Epithelial cell of proximal tubule (primary cell): ENCODE measurements around the gene FXYD7. TPM values are rescaled to one million over a fixed set of nuclear protein-coding genes. Genes with fewer than 3 reads are reported as not detected.

Experiments used
- DNase-seq: peaks from one replicate; pipeline ENCODE4 v3.0.0-alpha.2; 2011; ENCODE audit warnings: low read depth
- H3K4me3 ChIP-seq: 2 replicates; pipeline ENCODE4 v1.5.1; 2011; ENCODE audit warnings: low read depth, mild to moderate bottlenecking, low read length
- total RNA-seq: library from RNA; depleted of rRNA; stranded (reverse); fragments of >200 nt; gene quantifications from 2 replicates; pipeline ENCODE4 v1.2.3, GENCODE V29; 2015
- TF ChIP-seq, protein P1 (sequence below): conservative IDR thresholded peaks from 2 replicates; pipeline ENCODE4 v1.5.1; 2012; ENCODE audit warnings: low read depth, mild to moderate bottlenecking, low read length

Gene FXYD7, protein sequence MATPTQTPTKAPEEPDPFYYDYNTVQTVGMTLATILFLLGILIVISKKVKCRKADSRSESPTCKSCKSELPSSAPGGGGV
- not detected in 2 replicates for total RNA-seq

DNA sequence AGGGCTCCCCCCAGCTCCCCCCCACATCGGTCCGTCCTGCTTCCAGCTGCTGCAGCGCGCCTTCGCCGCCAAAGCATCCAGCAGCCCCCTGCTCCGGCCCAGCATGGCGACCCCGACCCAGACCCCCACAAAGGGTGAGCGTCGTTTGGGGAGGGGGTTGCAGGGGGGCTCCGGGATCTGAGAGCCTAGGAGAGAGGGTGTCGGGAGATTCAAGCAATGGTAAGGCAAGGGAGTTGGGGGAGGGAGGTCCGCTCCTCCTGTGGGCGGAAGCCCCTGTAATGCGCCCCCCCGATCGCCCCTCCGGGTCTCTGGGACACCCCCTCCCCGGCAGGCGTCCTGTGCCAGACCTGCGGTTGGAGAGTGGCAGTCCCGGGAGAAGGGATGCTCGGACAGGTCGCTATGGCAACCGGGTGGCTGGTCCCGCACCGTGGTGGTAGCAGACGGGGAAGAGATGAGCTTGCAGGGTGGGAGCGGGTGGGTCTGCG lies at the start of gene FXYD7:
Gene FXYD7, plus strand, starts transcription at position 25 of the 485 bp plus-strand sequence. Its CDS starts 79 bp downstream, at position 104.
- TF ChIP-seq, protein P1, sequence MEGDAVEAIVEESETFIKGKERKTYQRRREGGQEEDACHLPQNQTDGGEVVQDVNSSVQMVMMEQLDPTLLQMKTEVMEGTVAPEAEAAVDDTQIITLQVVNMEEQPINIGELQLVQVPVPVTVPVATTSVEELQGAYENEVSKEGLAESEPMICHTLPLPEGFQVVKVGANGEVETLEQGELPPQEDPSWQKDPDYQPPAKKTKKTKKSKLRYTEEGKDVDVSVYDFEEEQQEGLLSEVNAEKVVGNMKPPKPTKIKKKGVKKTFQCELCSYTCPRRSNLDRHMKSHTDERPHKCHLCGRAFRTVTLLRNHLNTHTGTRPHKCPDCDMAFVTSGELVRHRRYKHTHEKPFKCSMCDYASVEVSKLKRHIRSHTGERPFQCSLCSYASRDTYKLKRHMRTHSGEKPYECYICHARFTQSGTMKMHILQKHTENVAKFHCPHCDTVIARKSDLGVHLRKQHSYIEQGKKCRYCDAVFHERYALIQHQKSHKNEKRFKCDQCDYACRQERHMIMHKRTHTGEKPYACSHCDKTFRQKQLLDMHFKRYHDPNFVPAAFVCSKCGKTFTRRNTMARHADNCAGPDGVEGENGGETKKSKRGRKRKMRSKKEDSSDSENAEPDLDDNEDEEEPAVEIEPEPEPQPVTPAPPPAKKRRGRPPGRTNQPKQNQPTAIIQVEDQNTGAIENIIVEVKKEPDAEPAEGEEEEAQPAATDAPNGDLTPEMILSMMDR = no peak
- no peak within 1 kb of the TSS for H3K4me3 ChIP-seq
- no peak for DNase-seq

DNA sequence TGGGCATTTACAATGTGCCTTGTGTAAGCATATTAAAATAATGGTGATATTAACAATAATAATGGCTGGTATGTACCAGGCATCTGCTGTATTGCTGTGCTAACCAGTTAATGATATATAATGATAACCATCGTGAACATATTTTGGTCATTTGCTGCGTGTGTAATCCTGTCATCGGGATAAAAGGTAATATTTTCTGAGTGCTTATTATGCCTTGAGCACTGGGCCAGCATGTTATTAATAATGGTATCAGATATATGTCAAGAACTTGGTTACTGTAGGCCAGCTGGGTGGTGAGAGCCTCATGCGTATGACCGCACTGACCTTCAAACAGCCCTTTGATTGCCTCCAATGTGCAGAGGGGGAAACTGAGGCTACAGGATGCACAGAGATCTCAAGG lies 49.6 kb upstream of the FXYD7 start:
- TF ChIP-seq, protein P1 = no peak
- H3K4me3 ChIP-seq = no peak overlapping the region
- DNase-seq = no peak

DNA sequence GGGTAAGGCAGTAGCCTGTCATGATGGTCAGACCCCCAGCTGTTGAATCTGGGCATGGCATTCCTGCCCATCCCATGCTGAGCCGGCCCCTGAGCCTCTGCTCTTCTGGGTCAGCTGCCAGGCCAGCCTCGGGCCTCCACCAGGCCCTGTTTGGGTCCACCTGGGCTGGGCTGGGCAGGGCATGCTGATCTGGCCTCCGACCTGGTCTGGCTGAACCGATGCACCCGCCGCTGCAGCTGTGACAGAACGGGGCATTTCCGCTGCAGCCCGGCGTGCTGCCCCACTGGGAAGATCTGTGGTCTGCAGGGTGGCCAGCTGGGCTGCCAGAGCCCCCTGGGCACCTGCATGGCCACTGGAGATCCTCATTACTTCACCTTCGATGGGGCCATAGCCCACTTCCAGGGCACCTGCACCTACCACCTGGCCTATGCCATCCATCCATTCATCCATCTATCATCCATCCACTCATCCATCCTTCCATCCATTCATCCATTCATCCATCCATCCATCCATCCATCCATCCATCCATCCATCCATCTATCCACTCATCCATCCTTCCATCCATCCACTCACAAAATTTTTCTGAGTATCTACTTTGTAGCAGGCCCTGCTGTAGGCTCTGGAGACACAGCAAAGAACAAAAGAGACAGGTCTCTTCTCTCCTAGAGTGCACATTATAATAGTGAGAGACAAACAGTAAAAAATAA lies 49.0 kb upstream of the FXYD7 start:
- no peak overlapping the region for H3K4me3 ChIP-seq
- TF ChIP-seq, protein P1 = no peak
- no peak for DNase-seq

DNA sequence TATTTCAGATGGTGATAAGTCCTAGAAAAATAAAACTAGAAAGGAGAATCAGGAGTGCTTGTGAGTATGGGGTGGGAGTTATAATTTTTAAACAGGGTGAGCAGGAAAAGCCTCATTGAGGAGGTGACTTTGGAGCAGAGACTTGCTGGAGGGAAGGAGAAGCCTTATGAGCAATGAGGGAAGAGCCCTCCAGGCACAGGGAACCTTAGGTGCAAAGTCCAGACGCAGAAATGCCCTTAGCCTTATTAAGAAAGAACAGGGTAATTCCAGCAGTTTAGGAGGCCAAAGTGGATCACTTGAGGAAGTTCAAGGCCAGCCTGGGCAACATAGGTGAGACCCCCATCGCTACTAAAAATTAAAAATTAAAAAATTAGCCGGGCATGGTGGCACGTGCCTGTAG lies 48.4 kb upstream of the FXYD7 start:
- TF ChIP-seq, protein P1 = no peak
- no peak overlapping the region for H3K4me3 ChIP-seq
- no peak for DNase-seq

DNA sequence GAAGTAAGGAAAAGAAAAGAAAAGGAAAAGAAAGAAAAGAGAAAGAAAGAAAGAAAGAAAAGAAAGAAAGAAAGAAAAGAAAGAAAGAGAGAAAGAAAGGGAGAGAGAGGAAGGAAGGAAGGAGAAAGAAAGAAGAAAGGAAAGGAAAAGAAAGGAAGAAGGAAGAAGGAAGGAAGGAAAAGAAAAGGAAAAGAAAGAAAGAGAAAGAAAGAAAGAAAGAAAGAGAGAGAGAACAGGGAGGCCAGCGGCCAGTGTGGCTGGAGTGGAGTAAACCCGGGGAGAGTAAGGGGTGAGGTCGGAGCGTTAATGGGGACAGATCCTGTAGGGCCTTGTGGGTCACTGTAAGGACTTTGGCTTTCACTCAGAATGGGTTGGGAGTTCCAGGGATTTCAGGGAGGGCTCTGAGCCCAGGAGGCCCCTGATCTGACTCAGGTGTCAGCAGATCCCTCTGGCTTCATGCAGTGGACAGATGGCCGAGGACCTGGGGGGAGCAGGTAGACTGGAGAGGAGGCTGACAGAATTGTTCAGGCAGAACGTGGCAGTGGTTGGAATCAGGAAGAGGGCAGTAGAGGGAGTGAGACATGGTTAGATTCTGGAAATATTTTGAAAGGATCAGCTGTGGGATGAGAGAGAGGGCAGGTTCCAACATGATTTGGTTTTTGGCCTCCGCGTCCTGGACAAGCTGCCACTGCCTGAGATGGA lies 47.2 kb upstream of the FXYD7 start:
- no peak overlapping the region for H3K4me3 ChIP-seq
- DNase-seq = no peak
- TF ChIP-seq, protein P1 = no peak

DNA sequence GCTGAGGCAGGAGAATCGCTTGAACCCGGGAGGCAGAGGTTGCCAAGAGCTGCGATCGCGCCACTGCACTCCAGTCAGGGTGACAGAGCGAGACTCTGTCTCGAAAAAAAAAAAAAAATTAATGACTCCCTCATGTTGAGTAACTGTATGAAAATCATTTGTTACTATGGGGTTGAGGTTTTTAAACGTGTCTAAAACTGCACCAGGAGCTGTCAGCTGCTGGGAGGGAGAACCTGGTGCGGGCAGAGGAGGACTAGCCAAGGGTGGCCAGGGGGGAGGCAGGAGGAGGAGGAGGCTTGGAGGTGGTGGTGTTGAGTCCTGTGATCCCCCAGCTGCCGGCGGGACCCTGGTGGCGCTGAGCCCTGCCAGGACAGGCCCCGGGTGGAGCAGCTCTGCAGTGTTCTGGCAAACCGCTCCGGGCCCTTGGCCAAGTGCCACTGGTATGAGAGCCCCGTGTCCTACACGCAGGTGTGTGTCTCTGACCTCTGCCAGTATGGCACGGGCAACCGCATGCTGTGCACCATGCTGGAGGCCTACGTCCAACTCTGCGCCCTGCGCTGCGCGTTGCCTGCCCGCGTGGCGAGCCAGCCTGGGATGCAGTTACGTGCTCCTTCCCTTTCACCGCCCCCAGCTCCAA lies 44.5 kb upstream of the FXYD7 start:
- TF ChIP-seq, protein P1 = no peak
- no peak overlapping the region for H3K4me3 ChIP-seq
- DNase-seq = no peak
